ENCODE data around the gene CDON.

Gene CDON

DNA sequence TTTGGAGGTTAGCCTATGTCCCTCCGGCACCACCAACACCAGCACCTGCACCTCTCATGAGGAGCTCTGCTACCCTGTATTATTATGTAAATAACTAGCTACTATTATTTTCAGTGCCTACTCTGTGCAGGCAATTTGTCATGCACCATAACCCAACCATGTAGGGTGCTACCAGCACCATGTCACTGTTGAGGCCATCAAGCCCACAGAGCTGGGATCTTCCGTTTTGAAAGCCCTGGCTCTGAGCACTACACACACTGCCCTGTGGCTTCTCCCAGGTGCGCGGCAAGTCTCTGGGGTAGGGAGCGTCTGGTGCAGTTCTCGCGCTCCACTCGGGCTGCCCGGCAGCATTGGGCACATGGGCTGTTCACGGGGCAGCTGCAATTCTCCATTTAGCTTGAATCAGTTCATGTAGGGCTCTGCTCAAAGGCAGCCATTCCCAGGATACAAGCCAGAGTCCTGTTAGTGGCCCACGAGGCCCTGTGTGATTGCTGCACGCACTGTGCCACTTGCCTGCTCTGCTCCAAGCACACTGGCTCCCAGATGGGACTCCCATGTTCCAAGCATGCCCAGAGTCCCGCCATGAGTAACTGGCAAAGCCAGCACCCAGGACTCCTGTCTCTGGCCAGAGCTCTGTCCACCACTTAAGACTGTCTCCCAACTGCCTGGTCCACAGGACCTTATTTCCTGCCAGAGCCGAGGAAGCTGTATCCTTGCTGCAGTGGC, 42.5 kb upstream of the CDON start:
- TF ChIP-seq, protein P1, sequence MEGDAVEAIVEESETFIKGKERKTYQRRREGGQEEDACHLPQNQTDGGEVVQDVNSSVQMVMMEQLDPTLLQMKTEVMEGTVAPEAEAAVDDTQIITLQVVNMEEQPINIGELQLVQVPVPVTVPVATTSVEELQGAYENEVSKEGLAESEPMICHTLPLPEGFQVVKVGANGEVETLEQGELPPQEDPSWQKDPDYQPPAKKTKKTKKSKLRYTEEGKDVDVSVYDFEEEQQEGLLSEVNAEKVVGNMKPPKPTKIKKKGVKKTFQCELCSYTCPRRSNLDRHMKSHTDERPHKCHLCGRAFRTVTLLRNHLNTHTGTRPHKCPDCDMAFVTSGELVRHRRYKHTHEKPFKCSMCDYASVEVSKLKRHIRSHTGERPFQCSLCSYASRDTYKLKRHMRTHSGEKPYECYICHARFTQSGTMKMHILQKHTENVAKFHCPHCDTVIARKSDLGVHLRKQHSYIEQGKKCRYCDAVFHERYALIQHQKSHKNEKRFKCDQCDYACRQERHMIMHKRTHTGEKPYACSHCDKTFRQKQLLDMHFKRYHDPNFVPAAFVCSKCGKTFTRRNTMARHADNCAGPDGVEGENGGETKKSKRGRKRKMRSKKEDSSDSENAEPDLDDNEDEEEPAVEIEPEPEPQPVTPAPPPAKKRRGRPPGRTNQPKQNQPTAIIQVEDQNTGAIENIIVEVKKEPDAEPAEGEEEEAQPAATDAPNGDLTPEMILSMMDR (IDR thresholded peaks at IDR 0.05; ENCODE audit: low read depth, low read length): no peak

DNA sequence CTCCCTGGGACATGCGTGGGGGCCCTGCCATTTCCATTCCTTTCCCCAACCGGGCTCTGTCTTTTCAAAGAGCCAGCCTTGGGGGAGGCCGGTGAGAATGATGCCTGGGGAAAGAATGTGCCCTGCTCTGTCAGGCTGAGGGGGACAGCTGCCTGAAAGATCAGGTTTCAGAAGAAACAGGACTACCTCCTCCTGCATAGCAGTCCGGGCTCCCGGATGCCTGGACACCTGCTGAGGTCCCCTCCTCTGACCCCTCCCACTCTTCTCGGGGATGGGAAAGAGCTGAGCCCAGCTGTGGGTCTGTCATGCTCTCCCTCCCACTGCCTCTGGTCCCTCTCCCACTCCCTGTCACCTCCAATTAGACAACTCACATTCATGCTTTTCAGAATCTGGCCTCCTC, 41.8 kb upstream of the CDON start:
- no peak overlapping the region for H3K4me3 ChIP-seq (ENCODE audit: low read depth, low read length)
- TF ChIP-seq, protein P1 (IDR thresholded peaks at IDR 0.05; ENCODE audit: low read depth, low read length): no peak

More for the DNA sequence above, 42.5 kb upstream of the CDON start:
- no peak overlapping the region for H3K4me3 ChIP-seq (ENCODE audit: low read depth, low read length)

DNA sequence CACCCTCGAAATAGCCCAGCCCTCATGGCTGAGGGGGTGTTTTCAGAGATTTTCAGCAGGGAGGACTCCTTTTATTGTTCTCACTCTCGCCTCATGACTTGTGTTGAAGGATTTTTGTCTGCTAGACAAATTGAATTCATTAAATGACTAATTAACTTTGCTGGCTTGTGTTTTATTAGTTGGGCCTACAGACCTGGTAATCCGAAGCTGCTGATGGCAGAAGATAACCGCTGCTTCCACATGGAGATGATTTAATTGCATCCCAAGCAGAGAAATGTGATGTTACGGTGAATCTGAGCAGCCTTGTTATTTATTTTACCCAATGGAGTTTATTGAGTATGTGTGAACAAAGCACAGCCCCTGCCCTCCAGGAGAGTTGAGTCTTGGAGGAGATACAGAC, 40.5 kb upstream of the CDON start:
- H3K4me3 ChIP-seq (ENCODE audit: low read depth, low read length): no peak overlapping the region
- TF ChIP-seq, protein P1 (IDR thresholded peaks at IDR 0.05; ENCODE audit: low read depth, low read length): no peak

DNA sequence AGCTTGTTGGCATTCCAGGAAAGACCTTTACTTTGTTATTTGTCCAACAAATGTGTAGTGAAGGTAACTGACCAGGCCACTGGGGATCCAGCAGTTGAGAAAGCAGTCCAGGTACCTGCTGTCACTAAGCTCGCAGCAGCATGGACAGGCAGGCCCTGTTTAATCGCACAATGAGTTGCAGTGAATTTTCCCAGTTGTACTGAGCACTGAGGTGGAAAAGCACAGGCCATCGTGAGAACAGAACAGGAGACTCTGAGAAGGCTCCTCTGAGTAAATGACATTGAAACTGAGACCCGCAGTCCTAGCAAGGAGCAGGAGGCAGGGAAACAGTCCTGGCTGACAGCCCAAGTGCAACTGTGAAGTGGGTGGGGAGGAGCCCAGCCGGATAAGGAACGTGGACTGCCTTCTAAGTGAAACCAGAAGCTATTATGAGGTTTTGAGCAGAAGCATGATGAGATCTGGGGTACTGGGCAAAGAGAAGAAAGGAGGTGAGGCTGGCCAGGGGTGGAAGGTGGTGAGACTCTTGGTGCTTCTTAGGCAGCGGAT, 39.8 kb upstream of the CDON start:
- H3K4me3 ChIP-seq (ENCODE audit: low read depth, low read length): no peak overlapping the region
- TF ChIP-seq, protein P1 (IDR thresholded peaks at IDR 0.05; ENCODE audit: low read depth, low read length): no peak

- H3K4me3 ChIP-seq (ENCODE audit: low read depth, low read length): no peak overlapping the region
- TF ChIP-seq, protein P1 (IDR thresholded peaks at IDR 0.05; ENCODE audit: low read depth, low read length): no peak
These were observed 39.2 kb upstream of the CDON start for GRCh38 chr11:126101930-126102283.

GRCh38 chr11:126101251-126101929, 38.7 kb upstream of the CDON start:
- no peak overlapping the region for H3K4me3 ChIP-seq (ENCODE audit: low read depth, low read length)
- TF ChIP-seq, protein P1 (IDR thresholded peaks at IDR 0.05; ENCODE audit: low read depth, low read length): no peak

DNA sequence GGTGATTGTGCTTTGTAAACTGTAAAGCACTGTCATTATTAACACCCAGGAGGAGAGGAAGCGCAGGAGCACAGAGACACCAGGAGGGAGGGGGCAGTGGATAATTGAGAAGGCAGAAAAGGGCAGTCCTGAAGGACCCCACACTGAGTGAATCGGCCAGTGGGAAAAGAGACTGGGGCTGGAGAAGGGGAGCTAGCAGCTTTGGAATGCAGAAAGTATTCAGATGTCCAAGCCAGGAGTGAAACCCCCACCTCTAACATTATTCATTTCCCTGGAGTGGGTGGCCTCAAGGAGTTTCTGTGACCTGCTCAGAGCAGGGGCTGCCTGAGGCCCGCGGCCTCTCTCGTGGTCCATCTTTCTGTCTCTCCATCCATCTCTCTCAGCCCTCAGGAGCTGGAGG, 38.0 kb upstream of the CDON start:
- no peak overlapping the region for H3K4me3 ChIP-seq (ENCODE audit: low read depth, low read length)
- TF ChIP-seq, protein P1 (IDR thresholded peaks at IDR 0.05; ENCODE audit: low read depth, low read length): no peak
